Kidney (tissue), 14 donors: ENCODE measurements around the gene MAD1L1. TPM values are rescaled to one million over a fixed set of nuclear protein-coding genes. Genes with fewer than 3 reads are reported as not detected.

ENCODE experiments used
- DNase-seq, 5 donors: peaks; one replicate each; pipeline ENCODE4 v3.0.0-alpha.2; 2013 to 2020
- FAIRE-seq: peaks from 2 replicates; lab custom pipeline; 2012; peaks lifted over from hg19 to GRCh38; lab: Jason Lieb, UNC
- H3K27ac ChIP-seq, 2 donors: one replicate each; pipeline ENCODE4 v1.7.0; 2013; ENCODE audit warnings: low read depth in 2 of 2, low read length in 2 of 2, inconsistent platforms in 1 of 2
- H3K27me3 ChIP-seq: one replicate; pipeline ENCODE4 v1.7.1; 2013; ENCODE audit warnings: low read length, inconsistent platforms; ENCODE audit not compliant: control insufficient read depth, insufficient read depth
- H3K36me3 ChIP-seq, 3 donors: one replicate each; pipeline versions ENCODE4 v1.7.0 to v1.7.1; 2013; ENCODE audit warnings: low read length in 3 of 3, control low read depth in 1 of 3, inconsistent platforms in 1 of 3; ENCODE audit not compliant: insufficient read depth in 3 of 3, control insufficient read depth in 2 of 3
- H3K4me1 ChIP-seq, 3 donors: one replicate each; pipeline versions ENCODE4 v1.7.0 to v1.7.1; 2013; ENCODE audit warnings: low read length in 3 of 3, inconsistent platforms in 1 of 3, low read depth in 1 of 3; ENCODE audit not compliant: control insufficient read depth in 2 of 3, insufficient read depth in 2 of 3
- H3K4me3 ChIP-seq, 3 donors: one replicate each; pipeline versions ENCODE4 v1.7.0 to v1.8.1; 2013; ENCODE audit warnings: low read length in 3 of 3, control low read depth in 1 of 3, inconsistent platforms in 1 of 3
- H3K9ac ChIP-seq, 3 donors: one replicate each; pipeline versions ENCODE4 v1.7.0 to v1.7.1; 2013; ENCODE audit warnings: low read length in 3 of 3, control low read depth in 1 of 3, inconsistent platforms in 1 of 3
- H3K9me3 ChIP-seq, 3 donors: one replicate each; pipeline versions ENCODE4 v1.7.0 to v1.7.1; 2013; ENCODE audit warnings: low read length in 3 of 3, control low read depth in 1 of 3, inconsistent platforms in 1 of 3; ENCODE audit not compliant: control insufficient read depth in 2 of 3, insufficient read depth in 1 of 3
- intact Hi-C: fragments of 100-400 bp; cut with DNase I; formaldehyde crosslinking; loops from one replicate; pipeline ENCODE4 v1.11.1; 2022
- polyA plus RNA-seq: library from polyadenylated mRNA; stranded (reverse); fragments of 350-450 nt; fragmentation: Illumina TruSeq; extraction: RNeasy Lipid Tissue Mini Kit (QIAGEN cat#74804); gene quantifications from one replicate; pipeline ENCODE4 v1.2.3, GENCODE V29; 2014; ENCODE audit warnings: low read depth, low replicate concordance; ENCODE audit not compliant: insufficient read depth
- total RNA-seq: library from RNA; stranded (reverse); fragmentation: NEBNext Ultra II Directional; extraction: Animal tissue kit (Norgen Biotek cat#: 25700); gene quantifications from one replicate; pipeline ENCODE4 v1.2.1, GENCODE V29; 2021
- TF ChIP-seq, protein P1 (sequence below): IDR thresholded peaks from 3 replicates; pipeline ENCODE4 v1.5.1; 2012; ENCODE audit warnings: mild to moderate bottlenecking, moderate library complexity, borderline replicate concordance; ENCODE audit not compliant: insufficient read depth; ENCODE audit errors: extremely low read depth
- donor health status: control.
- donor health status: control.
- donor health status: control.
- donor health status: control.
- donor health status: control.
- donor health status: DM: yes; HTN: yes; CAD: no.
- donor health status: Normal renal cell carcinoma (clear cell type).

Gene MAD1L1
- total and polyA plus RNA-seq, 2 donors from 2014 or later: 33.2 to 45.2 TPM

DNA sequence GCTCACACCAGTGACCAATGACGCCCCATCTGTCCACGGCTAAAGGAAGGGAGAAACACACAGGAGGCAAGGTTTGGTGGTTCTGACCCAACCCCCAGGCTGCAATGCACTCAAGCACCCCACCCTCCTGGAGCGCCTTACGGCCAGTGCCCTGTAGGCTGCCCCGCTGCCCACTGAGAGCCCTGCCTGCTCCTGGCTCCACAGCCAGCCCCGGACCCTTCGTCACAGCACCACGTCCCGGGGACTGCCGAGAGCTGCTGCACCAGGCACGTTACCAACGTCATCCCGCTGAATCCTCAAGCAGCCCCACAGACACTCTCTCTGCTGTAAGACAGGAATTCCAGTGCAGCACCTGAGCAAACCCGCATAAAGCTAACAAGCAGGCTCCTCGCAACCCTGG, 87.8 kb downstream of the MAD1L1 start:
- Histone ChIP-seq H3K27me3 (no peaks in the 10 kb centered on the region), H3K36me3 (peaks cover 0 to 6% (median 5%) of the 10 kb centered on the region in 3 donors), H3K27ac (no peak overlapping the region), H3K4me3 (no peak overlapping the region), H3K4me1 (no peaks in the 10 kb centered on the region), H3K9ac (no peak overlapping the region), H3K9me3 (no peaks in the 10 kb centered on the region)
- TF ChIP-seq, protein P1, sequence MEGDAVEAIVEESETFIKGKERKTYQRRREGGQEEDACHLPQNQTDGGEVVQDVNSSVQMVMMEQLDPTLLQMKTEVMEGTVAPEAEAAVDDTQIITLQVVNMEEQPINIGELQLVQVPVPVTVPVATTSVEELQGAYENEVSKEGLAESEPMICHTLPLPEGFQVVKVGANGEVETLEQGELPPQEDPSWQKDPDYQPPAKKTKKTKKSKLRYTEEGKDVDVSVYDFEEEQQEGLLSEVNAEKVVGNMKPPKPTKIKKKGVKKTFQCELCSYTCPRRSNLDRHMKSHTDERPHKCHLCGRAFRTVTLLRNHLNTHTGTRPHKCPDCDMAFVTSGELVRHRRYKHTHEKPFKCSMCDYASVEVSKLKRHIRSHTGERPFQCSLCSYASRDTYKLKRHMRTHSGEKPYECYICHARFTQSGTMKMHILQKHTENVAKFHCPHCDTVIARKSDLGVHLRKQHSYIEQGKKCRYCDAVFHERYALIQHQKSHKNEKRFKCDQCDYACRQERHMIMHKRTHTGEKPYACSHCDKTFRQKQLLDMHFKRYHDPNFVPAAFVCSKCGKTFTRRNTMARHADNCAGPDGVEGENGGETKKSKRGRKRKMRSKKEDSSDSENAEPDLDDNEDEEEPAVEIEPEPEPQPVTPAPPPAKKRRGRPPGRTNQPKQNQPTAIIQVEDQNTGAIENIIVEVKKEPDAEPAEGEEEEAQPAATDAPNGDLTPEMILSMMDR: no peak
- intact Hi-C loops: no loop called here
- DNase-seq (no peak), FAIRE-seq (no peak)

DNA sequence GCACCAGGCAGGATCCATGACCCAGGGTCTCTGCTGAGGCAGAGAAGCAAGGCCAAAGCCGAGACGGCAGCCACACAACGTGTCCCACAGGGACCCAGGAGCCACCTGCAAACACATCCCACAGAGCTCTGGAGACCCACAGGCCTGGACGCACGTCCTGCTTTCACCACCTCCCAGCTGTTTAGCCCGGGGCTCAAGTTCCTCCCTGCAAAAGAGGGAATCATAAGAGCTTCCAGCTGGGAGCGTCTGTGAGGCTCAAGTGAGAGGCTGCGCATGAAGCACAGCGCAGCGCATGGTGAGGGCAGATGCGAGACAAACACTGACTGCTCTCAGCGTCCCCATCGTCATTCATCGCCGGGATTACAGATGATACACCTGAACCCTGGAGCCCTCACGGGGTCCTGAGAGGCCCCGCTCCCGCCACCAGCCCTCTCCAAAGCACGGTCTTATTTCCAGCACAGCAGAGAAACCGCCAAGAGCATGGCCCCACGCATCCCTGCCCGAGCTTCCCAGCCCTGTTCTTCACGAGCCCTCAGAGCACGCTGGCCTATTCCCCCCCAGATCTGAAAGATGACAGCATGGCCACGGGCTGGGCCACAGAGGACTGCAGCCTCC, 88.7 kb downstream of the MAD1L1 start:
- no peaks in the 10 kb centered on the region for H3K27me3 ChIP-seq
- no peak for DNase-seq
- H3K27ac ChIP-seq: no peak overlapping the region
- no peak overlapping the region for H3K9ac ChIP-seq
- FAIRE-seq: no peak
- no peak overlapping the region for H3K4me3 ChIP-seq
- intact Hi-C loops: no loop called here
- peaks cover 0 to 6% (median 5%) of the 10 kb centered on the region in 3 donors for H3K36me3 ChIP-seq
- H3K4me1 ChIP-seq: no peaks in the 10 kb centered on the region
- no peaks in the 10 kb centered on the region for H3K9me3 ChIP-seq
- TF ChIP-seq, protein P1: no peak

DNA sequence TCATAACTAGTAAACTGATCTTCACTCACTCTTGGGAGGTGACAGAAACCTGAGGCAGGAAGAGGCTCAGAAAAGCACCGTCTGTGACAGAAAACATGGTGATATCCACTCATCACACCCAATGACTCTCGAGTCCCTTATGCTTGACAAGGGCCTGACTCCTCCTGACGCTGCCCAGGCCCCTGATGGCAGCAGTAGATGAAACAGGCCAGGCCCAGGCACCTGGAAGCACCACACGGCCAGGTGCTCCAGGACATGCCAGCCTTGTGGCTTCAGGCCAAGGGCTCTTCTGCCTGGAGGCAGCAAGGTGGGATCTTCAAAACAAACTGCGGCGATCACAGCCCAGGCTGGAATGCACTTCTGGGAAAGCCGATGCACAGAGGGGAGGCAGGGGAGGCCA, 89.3 kb downstream of the MAD1L1 start:
- no peak for DNase-seq
- Histone ChIP-seq H3K9me3 (no peaks in the 10 kb centered on the region), H3K9ac (no peak overlapping the region), H3K36me3 (peaks cover 0 to 6% (median 5%) of the 10 kb centered on the region in 3 donors), H3K4me1 (no peaks in the 10 kb centered on the region), H3K27me3 (no peaks in the 10 kb centered on the region), H3K4me3 (no peak overlapping the region), H3K27ac (no peak overlapping the region)
- intact Hi-C loops: no loop called here
- TF ChIP-seq, protein P1: no peak
- no peak for FAIRE-seq

DNA sequence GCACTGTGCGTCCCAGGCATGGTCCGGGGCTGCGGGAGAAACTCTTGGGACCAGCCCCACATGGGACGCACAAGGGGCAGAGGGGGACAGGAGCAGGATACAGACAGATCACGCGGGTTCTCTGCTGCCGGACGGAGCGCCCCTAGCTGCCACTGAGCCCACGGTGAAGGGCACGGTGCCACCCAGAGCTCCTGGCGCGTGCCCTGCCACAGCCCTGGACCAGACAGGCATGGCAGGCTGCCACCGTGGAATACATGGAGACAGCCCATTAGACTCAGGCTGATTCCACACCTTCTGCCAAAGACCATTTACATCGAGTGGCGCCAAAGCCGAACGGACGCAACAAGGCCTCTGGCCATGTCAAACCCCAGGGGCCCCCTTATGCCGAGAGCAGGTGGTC, 90.4 kb downstream of the MAD1L1 start:
- DNase-seq (no peak), FAIRE-seq (no peak)
- Histone ChIP-seq H3K9ac (no peak overlapping the region), H3K27ac (no peak overlapping the region), H3K4me1 (no peaks in the 10 kb centered on the region), H3K9me3 (no peaks in the 10 kb centered on the region), H3K4me3 (no peak overlapping the region), H3K36me3 (peaks cover 0 to 6% (median 5%) of the 10 kb centered on the region in 3 donors), H3K27me3 (no peaks in the 10 kb centered on the region)
- TF ChIP-seq, protein P1: no peak
- intact Hi-C loops: no loop called here
